LNCAP (cell line): ENCODE results near the gene TRIM46.

Source experiments
- TF ChIP-seq, protein P1 (sequence below): fragments of 450-650 bp; IDR thresholded peaks from 2 replicates; pipeline ENCODE4 v1.5.1; 2017; ENCODE audit warnings: mild to moderate bottlenecking

TRIM46 gene

DNA sequence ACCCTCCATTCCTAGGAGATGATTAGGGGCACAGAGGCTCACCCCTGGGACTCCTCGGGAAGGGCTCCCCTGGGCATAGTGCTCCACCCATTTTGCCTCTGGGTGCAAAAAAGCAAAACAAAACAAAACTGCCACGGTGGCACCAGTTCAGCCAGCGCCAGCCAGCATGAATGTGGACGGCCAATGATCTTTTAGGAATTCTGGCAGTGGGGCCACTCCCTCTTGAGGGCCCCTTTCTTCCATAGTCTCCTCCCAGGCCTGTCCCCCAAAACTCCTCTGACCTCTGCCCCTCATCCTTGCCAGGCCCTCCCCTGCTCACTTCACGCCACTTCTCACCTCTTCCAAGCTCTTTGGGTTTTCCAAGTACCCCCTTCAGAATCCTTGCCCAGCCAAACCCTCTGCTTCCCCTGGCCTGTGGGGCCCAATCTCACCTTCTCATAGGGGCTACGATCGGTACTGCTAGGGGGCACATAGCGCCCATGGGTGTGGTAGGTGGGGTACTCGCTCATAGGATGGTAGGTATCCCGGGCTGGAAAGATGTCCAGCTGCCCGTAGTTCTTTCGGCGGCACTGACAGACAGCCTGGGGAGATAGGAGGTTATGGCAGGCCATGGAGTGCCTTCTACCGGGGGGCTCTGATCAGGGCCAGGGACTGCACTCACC, 13.3 kb downstream of the TRIM46 start:
- TF ChIP-seq, protein P1, sequence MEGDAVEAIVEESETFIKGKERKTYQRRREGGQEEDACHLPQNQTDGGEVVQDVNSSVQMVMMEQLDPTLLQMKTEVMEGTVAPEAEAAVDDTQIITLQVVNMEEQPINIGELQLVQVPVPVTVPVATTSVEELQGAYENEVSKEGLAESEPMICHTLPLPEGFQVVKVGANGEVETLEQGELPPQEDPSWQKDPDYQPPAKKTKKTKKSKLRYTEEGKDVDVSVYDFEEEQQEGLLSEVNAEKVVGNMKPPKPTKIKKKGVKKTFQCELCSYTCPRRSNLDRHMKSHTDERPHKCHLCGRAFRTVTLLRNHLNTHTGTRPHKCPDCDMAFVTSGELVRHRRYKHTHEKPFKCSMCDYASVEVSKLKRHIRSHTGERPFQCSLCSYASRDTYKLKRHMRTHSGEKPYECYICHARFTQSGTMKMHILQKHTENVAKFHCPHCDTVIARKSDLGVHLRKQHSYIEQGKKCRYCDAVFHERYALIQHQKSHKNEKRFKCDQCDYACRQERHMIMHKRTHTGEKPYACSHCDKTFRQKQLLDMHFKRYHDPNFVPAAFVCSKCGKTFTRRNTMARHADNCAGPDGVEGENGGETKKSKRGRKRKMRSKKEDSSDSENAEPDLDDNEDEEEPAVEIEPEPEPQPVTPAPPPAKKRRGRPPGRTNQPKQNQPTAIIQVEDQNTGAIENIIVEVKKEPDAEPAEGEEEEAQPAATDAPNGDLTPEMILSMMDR = no peak

DNA sequence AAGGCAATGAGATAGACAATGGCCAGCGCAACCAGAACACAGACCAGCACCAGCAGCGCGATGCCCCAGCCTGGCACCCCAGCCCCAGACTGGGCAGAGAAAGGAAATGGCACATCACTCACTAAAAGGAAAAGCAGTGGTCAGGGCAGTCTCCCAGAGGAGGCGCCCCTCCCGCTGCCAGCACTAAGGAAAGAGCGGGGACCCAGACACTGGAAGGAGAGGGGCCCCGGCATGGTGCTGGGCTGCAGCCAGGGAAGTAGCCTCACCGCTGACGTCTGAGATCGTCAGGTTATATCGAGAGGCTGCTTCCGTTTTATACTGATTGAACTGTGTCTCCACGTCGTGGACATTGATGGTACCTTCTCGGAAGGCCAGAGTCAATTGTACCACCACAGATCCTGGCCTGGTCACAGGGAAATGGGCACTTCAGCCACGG, 13.8 kb downstream of the TRIM46 start:
- TF ChIP-seq, protein P1 = no peak

DNA sequence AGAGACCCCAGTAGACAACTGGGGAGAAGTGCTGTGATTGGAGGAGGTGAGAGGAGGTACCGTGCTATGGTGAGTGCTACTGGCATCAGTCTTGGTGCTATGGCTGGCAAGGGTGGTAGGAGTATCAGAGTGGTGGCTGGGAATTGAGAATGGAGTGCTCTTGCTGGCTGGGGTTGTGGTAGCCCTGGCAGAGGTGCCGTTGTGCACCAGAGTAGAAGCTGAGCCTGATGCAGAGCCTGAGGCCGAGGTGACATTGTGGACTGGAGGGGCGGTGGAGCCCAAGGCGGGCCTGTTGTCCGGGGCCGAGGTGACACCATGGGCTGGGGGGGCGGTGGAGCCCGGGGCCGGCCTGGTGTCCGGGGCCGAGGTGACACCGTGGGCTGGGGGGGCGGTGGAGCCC, 14.6 kb downstream of the TRIM46 start:
- TF ChIP-seq, protein P1 = no peak

DNA sequence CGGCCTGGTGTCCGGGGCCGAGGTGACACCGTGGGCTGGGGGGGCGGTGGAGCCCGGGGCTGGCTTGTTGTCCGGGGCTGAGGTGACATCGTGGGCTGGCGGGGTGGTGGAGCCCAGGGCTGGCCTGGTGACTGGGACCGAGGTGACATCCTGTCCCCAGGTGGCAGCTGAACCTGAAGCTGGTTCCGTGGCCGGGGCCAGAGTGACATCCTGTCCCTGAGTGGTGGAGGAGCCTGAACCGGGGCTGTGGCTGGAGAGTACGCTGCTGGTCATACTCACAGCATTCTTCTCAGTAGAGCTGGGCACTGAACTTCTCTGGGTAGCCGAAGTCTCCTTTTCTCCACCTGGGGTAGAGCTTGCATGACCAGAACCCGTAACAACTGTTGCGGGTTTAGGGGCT, 18.3 kb downstream of the TRIM46 start:
- TF ChIP-seq, protein P1 = no peak

DNA sequence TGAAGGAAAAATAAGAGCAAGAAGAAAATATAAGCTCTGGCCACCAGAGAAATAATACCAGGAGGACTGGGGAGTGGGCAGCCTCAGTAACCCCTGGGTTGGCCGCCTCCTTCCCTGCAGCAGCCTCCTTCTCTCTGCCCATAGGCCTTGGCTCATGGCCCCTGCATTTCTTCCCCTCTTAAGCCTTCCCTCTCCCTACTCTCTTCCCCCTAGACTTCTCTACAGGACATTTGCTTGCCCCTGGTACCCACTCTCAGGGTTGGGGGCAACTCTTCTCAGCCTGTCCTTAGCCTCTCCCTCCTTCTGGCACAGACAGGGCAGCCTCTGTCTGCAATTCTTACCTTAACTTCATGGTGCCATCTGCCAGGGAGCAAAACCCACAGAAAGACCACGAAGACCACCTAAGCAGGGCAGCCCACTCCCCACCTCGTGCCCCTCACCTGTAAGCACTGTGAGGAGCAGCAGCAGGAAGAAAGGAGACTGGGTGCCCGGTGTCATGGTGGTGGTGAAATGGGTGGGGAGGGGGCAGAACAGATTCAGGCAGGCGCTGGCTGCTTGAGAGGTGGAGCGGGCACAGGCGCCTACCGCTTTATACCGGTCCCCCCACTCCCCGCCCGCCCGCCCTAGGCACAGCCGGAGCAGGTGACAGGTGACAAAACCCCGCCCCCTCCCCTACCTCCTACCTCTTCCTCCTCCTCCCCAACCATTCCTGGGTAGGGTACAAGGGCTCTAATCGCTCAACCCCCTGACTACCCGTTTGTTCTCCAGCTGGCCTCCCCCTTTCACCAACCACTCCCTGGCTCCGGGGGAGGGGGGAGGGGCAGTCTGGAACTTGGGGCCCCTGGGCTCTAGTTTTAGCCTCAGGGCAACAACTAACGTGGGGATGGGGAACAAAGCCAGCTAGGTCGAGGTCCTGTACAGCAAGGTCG, 19.0 kb downstream of the TRIM46 start:
- TF ChIP-seq, protein P1 = no peak

DNA sequence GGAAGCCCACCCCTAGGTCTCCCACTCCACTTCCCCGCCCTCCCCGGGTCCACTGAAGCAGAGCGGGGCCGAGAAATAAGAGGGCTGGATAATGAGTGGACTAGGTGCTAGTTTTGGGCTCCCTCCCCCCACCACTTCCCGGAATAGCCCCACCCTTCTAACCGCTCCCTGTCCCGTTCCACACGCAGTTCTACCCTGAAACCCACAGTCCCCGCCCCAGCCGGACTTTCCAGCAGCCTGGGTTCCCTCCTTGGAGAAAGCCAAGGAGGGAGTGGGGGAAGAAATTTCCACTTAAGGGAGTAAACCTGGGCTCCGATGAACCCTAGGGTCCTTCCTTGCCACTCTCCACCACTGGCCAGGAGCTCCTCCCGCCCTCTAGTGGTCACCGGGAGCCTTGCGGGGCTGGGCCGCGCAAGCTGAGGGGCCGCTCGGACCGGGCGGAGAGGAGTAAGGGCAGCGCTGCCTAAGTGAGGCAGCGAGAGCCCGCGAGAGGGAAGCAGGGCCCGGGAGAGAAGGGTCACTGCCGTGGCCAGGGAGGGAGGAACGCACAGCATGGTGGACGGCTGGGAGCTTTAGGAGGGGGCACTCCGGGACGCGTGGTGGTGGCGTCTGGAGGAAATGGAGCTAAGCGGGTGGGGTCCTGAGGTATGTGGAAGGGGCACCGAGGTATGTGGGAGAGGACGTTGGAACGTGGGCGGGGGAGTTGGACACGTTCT, 19.8 kb downstream of the TRIM46 start:
- TF ChIP-seq, protein P1 = peak; percentile 100
